ENCODE data around the gene SLC39A11. TPM values are rescaled to one million over a fixed set of nuclear protein-coding genes. Genes with fewer than 3 reads are reported as not detected.

SLC39A11 gene
- total and polyA plus RNA-seq, 2 donors: 9.4 to 23.8 TPM

DNA sequence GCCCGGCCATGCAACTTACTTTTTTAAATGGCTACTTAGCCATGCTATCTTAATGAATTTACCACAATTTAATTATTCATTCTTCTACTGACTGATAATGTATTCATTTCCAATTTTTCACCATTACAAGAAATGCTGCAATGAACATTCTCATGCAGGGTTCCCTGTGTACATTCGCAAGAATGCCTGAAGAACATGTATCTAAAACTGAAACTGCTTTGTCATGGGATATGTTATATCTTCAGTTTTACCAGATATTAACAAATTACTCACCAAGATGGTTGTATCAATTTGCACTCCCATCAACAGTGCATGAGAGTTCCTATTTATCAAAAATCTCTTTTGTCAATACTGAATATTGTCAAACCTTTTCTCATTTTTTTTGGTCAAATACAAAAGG, 100.8 kb downstream of the SLC39A11 start:
- 95% methylated on average over 2 of the region's 2 CpGs for WGBS
- Histone ChIP-seq H3K4me3 (ENCODE audit: low read depth, low read length) (no peak overlapping the region), H3K36me3 (ENCODE audit: insufficient read depth) (no peaks in the 10 kb centered on the region), H3K4me1 (ENCODE audit: insufficient read depth) (no peaks in the 10 kb centered on the region), H3K27ac (ENCODE audit: low read depth) (no peak overlapping the region)
- no peak for DNase-seq (ENCODE audit: extremely low spot score)

DNA sequence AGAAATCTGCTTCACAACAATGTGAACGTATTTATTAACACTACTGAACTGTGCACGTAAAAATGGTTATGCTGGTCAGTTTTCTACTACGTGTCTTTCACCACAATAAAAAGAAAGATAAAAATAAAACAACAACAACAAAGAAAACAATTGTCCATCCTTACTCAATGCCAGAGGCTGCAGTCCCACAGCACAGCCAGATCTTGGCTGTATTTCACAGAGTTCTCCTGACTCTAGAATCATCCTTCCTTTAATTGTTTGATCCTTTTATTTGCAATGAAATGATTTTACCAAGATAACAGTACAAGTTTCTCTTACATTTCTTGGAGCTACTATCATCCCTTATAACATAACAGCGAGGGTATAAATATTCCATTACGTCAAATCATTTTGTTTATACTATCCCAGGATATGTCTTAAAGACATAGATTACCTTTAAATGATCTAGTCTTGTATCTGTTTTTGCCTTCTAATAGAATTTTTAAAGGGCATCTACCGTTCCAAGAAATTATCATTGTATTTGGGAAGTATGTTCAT, 103.3 kb downstream of the SLC39A11 start:
- Histone ChIP-seq H3K4me3 (ENCODE audit: low read depth, low read length) (no peak overlapping the region), H3K4me1 (ENCODE audit: insufficient read depth) (no peaks in the 10 kb centered on the region), H3K27ac (ENCODE audit: low read depth) (no peak overlapping the region), H3K36me3 (ENCODE audit: insufficient read depth) (no peaks in the 10 kb centered on the region)
- no peak for DNase-seq (ENCODE audit: extremely low spot score)
- 53% methylated on average over 6 of the region's 6 CpGs for WGBS

DNA sequence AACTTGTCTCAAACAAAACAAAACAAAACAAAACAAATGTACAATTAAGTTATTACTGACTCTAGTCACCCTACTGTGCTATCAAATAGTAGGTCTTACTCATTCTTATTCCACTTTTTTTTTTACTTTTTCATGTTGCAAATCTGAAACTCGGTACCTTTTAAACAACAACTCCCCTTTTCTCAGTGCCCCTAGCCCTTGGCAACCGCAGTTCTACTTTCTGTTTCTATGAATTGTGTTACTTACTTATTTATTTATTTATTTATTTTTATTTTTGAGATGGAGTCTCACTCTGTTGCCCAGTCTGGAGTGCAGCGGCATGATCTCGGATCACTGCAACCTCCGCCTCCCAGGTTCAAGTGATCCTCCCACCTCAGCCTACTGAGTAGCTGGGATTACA, 104.0 kb downstream of the SLC39A11 start:
- no peak overlapping the region for H3K27ac ChIP-seq (ENCODE audit: low read depth)
- no peak overlapping the region for H3K4me3 ChIP-seq (ENCODE audit: low read depth, low read length)
- H3K36me3 ChIP-seq (ENCODE audit: insufficient read depth): no peaks in the 10 kb centered on the region
- 94% methylated on average over 5 of the region's 5 CpGs for WGBS
- no peaks in the 10 kb centered on the region for H3K4me1 ChIP-seq (ENCODE audit: insufficient read depth)
- DNase-seq (ENCODE audit: extremely low spot score): no peak

GRCh38 chr17:72987166-72987565, 105.3 kb downstream of the SLC39A11 start:
- Histone ChIP-seq H3K36me3 (ENCODE audit: insufficient read depth) (no peaks in the 10 kb centered on the region), H3K27ac (ENCODE audit: low read depth) (no peak overlapping the region), H3K4me1 (ENCODE audit: insufficient read depth) (no peaks in the 10 kb centered on the region), H3K4me3 (ENCODE audit: low read depth, low read length) (no peak overlapping the region)
- 97% methylated on average over 1 of the region's 1 CpG for WGBS
- DNase-seq (ENCODE audit: extremely low spot score): no peak

DNA sequence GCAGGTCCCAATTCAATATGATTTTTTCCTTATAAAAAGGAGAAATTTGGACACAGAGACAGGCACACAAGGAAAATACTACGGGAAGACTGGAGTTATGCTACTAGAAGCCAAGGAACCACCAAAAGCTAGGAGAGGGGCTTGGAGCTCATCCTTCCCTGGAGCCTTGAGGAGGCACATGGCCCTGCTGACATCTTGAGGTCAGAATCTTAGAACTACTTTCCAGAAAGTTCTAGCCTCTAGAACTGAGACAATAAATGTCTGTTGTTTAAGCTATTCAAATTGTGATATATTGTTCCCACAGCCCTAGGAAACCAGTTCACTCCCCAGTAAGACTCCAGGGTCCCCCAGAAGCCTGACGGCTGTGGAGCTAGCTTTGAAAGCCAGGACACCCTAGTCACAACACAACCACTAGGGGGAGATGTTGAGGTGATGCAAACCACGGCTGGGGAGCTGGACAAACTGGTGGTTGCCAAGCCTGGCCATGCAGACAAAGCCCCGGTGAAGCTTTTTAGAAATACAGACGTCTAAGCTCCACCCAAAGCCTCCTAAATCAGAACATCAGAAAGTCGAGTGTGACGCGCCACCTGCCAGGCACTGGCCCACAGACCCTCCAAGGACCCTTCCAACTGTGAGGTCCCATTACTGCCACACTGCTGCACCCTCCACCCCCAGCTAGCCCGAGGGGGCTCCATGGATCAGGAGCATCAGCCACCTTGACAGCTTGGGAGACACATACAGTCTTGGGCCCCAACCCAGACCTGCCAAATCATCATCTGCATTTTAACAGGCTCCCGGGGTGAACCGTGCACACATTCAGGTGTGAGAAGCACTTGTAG, 106.4 kb downstream of the SLC39A11 start:
- no peaks in the 10 kb centered on the region for H3K4me1 ChIP-seq (ENCODE audit: insufficient read depth)
- H3K36me3 ChIP-seq (ENCODE audit: insufficient read depth): no peaks in the 10 kb centered on the region
- DNase-seq (ENCODE audit: extremely low spot score): no peak
- WGBS: 64% methylated on average over 11 of the region's 11 CpGs
- H3K27ac ChIP-seq (ENCODE audit: low read depth): no peak overlapping the region
- no peak overlapping the region for H3K4me3 ChIP-seq (ENCODE audit: low read depth, low read length)

DNA sequence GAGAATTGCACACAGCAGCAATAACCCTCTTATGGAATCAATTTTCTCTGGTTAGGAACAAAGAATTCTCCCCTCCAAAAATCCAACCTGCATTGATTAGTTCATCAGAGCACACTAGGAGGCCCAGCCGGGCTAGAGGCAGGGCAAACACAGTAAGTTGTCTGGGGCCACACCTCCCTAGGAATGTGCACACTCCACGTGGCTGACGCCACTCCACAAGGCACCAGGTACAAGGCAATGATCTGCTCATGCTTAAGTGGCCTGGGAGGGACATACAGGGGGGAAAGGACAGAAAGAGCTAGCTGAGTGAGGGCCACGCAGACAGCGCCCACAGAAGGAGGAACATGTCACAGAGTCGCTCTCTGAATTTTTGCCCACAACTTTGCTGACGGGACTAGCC, 107.6 kb downstream of the SLC39A11 start:
- no peak for DNase-seq (ENCODE audit: extremely low spot score)
- Histone ChIP-seq H3K36me3 (ENCODE audit: insufficient read depth) (no peaks in the 10 kb centered on the region), H3K27ac (ENCODE audit: low read depth) (no peak overlapping the region), H3K4me1 (ENCODE audit: insufficient read depth) (no peaks in the 10 kb centered on the region), H3K4me3 (ENCODE audit: low read depth, low read length) (no peak overlapping the region)
- 80% methylated on average over 7 of the region's 7 CpGs for WGBS

- DNase-seq (ENCODE audit: extremely low spot score): no peak
- Histone ChIP-seq H3K4me3 (ENCODE audit: low read depth, low read length) (no peak overlapping the region), H3K36me3 (ENCODE audit: insufficient read depth) (no peaks in the 10 kb centered on the region), H3K27ac (ENCODE audit: low read depth) (no peak overlapping the region), H3K4me1 (ENCODE audit: insufficient read depth) (no peaks in the 10 kb centered on the region)
- WGBS: 74% methylated on average over 9 of the region's 9 CpGs
These were observed 108.2 kb downstream of the SLC39A11 start for GRCh38 chr17:72984145-72984925.

- no peak overlapping the region for H3K27ac ChIP-seq (ENCODE audit: low read depth)
- WGBS: 70% methylated on average over 3 of the region's 3 CpGs
- H3K4me1 ChIP-seq (ENCODE audit: insufficient read depth): no peaks in the 10 kb centered on the region
- H3K36me3 ChIP-seq (ENCODE audit: insufficient read depth): no peaks in the 10 kb centered on the region
- H3K4me3 ChIP-seq (ENCODE audit: low read depth, low read length): no peak overlapping the region
- no peak for DNase-seq (ENCODE audit: extremely low spot score)
These were observed 109.8 kb downstream of the SLC39A11 start for GRCh38 chr17:72982680-72983079.

- no peaks in the 10 kb centered on the region for H3K4me1 ChIP-seq (ENCODE audit: insufficient read depth)
- WGBS: 86% methylated on average over 9 of the region's 9 CpGs
- H3K4me3 ChIP-seq (ENCODE audit: low read depth, low read length): no peak overlapping the region
- DNase-seq (ENCODE audit: extremely low spot score): no peak
- no peaks in the 10 kb centered on the region for H3K36me3 ChIP-seq (ENCODE audit: insufficient read depth)
- H3K27ac ChIP-seq (ENCODE audit: low read depth): no peak overlapping the region
These were observed 113.8 kb downstream of the SLC39A11 start for GRCh38 chr17:72978593-72979218.

- DNase-seq (ENCODE audit: extremely low spot score): no peak
- H3K27ac ChIP-seq (ENCODE audit: low read depth): no peak overlapping the region
- no peaks in the 10 kb centered on the region for H3K4me1 ChIP-seq (ENCODE audit: insufficient read depth)
- H3K4me3 ChIP-seq (ENCODE audit: low read depth, low read length): no peak overlapping the region
- 84% methylated on average over 20 of the region's 20 CpGs for WGBS
- no peaks in the 10 kb centered on the region for H3K36me3 ChIP-seq (ENCODE audit: insufficient read depth)
These were observed 114.6 kb downstream of the SLC39A11 start for GRCh38 chr17:72977771-72978417.

- WGBS: 26% methylated on average over 12 of the region's 12 CpGs
These were observed 115.3 kb downstream of the SLC39A11 start for GRCh38 chr17:72976971-72977770.

GRCh38 chr17:72975509-72975908, 117.0 kb downstream of the SLC39A11 start:
- no peak overlapping the region for H3K27ac ChIP-seq (ENCODE audit: low read depth)
- H3K36me3 ChIP-seq (ENCODE audit: insufficient read depth): no peaks in the 10 kb centered on the region
- H3K4me1 ChIP-seq (ENCODE audit: insufficient read depth): no peaks in the 10 kb centered on the region
- DNase-seq (ENCODE audit: extremely low spot score): no peak
- no peak overlapping the region for H3K4me3 ChIP-seq (ENCODE audit: low read depth, low read length)
- 99% methylated on average over 2 of the region's 2 CpGs for WGBS

More at GRCh38 chr17:72976971-72977770, 115.3 kb downstream of the SLC39A11 start:
- no peak overlapping the region for H3K4me3 ChIP-seq (ENCODE audit: low read depth, low read length)
- no peak for DNase-seq (ENCODE audit: extremely low spot score)
- no peaks in the 10 kb centered on the region for H3K36me3 ChIP-seq (ENCODE audit: insufficient read depth)
- no peak overlapping the region for H3K27ac ChIP-seq (ENCODE audit: low read depth)
- H3K4me1 ChIP-seq (ENCODE audit: insufficient read depth): no peaks in the 10 kb centered on the region

Measured in urinary bladder (tissue), 4 donors.